GM21529 (cell line): ENCODE data around the gene AKAP11.

Experiments used
- ATAC-seq: cut with Tn5 transposase; IDR thresholded peaks from one replicate; pipeline ENCODE4 v1.9.1; 2021; ENCODE audit not compliant: unreplicated experiment

The AKAP11 gene

GRCh38 chr13:42271337-42272114 is 426 bp upstream of the AKAP11 start:
- ATAC-seq, result peak; percentile 82

GRCh38 chr13:42272804-42273175 is 838 bp downstream of the AKAP11 start:
- ATAC-seq, result no peak

- ATAC-seq, result no peak
Observed at GRCh38 chr13:42274386-42275097, 2.6 kb downstream of the AKAP11 start.

- peak; percentile 39 for ATAC-seq
Observed at GRCh38 chr13:42275098-42275471, 3.1 kb downstream of the AKAP11 start.

- ATAC-seq, result no peak
Observed at GRCh38 chr13:42275506-42275905, 3.6 kb downstream of the AKAP11 start.

GRCh38 chr13:42276683-42277082 is 4.7 kb downstream of the AKAP11 start:
- ATAC-seq, result no peak

- ATAC-seq, result no peak
Observed at GRCh38 chr13:42277618-42278276, 5.8 kb downstream of the AKAP11 start.

- ATAC-seq, result no peak
Observed at GRCh38 chr13:42279080-42279479, 7.1 kb downstream of the AKAP11 start.

GRCh38 chr13:42279986-42280385 is 8.0 kb downstream of the AKAP11 start:
- no peak for ATAC-seq

- no peak for ATAC-seq
Observed at GRCh38 chr13:42280537-42280936, 8.6 kb downstream of the AKAP11 start.

GRCh38 chr13:42283574-42283973 is 11.6 kb downstream of the AKAP11 start:
- no peak for ATAC-seq

GRCh38 chr13:42284068-42284467 is 12.1 kb downstream of the AKAP11 start:
- no peak for ATAC-seq

GRCh38 chr13:42298392-42298791 is 26.4 kb downstream of the AKAP11 start:
- no peak for ATAC-seq

GRCh38 chr13:42305503-42305902 is 33.6 kb downstream of the AKAP11 start:
- no peak for ATAC-seq

- ATAC-seq, result no peak
Observed at GRCh38 chr13:42307461-42307860, 35.5 kb downstream of the AKAP11 start.

GRCh38 chr13:42312817-42313431 is 41.0 kb downstream of the AKAP11 start:
- no peak for ATAC-seq

- ATAC-seq, result no peak
Observed at GRCh38 chr13:42318570-42318969, 46.6 kb downstream of the AKAP11 start.

- no peak for ATAC-seq
Observed at GRCh38 chr13:42320375-42320787, 48.4 kb downstream of the AKAP11 start.

- no peak for ATAC-seq
Observed at GRCh38 chr13:42322806-42323205, 50.9 kb downstream of the AKAP11 start.

GRCh38 chr13:42324704-42325103 is 52.8 kb downstream of the AKAP11 start:
- ATAC-seq, result no peak

- ATAC-seq, result no peak
Observed at GRCh38 chr13:42327725-42328124, 55.8 kb downstream of the AKAP11 start.

- ATAC-seq, result peak; percentile 40
Observed at GRCh38 chr13:42328672-42329071, 56.7 kb downstream of the AKAP11 start.
